H1 (cell line): ENCODE data around the gene CCNG2. TPM values are rescaled to one million over a fixed set of nuclear protein-coding genes. Genes with fewer than 3 reads are reported as not detected.

Experiments
- CTCF ChIA-PET: fragments of 300-600 bp; sonication (Branson Sonifier 250); formaldehyde crosslinking; loops from one replicate; lab custom pipeline; 2021; ENCODE audit not compliant: partially characterized antibody; lab: Charles Lee
- POLR2A ChIA-PET: fragments of 300-600 bp; sonication (Branson Sonifier 250); formaldehyde crosslinking; loops from one replicate; lab custom pipeline; 2021; ENCODE audit warnings: inconsistent platforms; ENCODE audit not compliant: partially characterized antibody; lab: Charles Lee
- DNase-seq, 2 experiments: peaks; one replicate each; pipeline versions ENCODE4 v3.0.0 to v3.0.0-alpha.2; 2010 to 2022; ENCODE audit warnings: low spot score in 2 of 2, low read depth in 1 of 2, mixed read lengths in 1 of 2
- FAIRE-seq: peaks from 2 replicates; lab custom pipeline; 2011; peaks lifted over from hg19 to GRCh38; lab: Jason Lieb, UNC
- H2AFZ ChIP-seq: 2 replicates; pipeline ENCODE4 v1.8.1; 2012; ENCODE audit warnings: low read length, inconsistent platforms
- H2AK5ac ChIP-seq: 2 replicates; pipeline ENCODE4 v1.6.1; 2013; ENCODE audit warnings: low read depth, low read length
- H2BK120ac ChIP-seq: replicated peaks from 2 replicates; pipeline ENCODE3; 2013; ENCODE audit warnings: low read depth, low read length, inconsistent platforms
- H2BK12ac ChIP-seq: 2 replicates; pipeline ENCODE4 v1.6.1; 2013; ENCODE audit warnings: low read depth, low read length
- H2BK15ac ChIP-seq: 2 replicates; pipeline ENCODE4 v1.6.1; 2013; ENCODE audit warnings: low read length
- H2BK20ac ChIP-seq: 2 replicates; pipeline ENCODE4 v1.6.1; 2013; ENCODE audit warnings: low read length
- H2BK5ac ChIP-seq: 2 replicates; pipeline ENCODE4 v1.6.1; 2013; ENCODE audit warnings: low read depth, low read length
- H3K14ac ChIP-seq: 2 replicates; pipeline ENCODE4 v1.6.1; 2013; ENCODE audit warnings: inconsistent platforms; ENCODE audit not compliant: insufficient read length
- H3K18ac ChIP-seq: 2 replicates; pipeline ENCODE4 v1.6.1; 2013; ENCODE audit warnings: low read length; ENCODE audit errors: extremely low read depth
- H3K23ac ChIP-seq: 2 replicates; pipeline ENCODE4 v1.6.1; 2013; ENCODE audit warnings: inconsistent platforms; ENCODE audit not compliant: insufficient read length
- H3K23me2 ChIP-seq: 2 replicates; pipeline ENCODE4 v1.6.1; 2013; ENCODE audit warnings: low read depth, low read length
- H3K27ac ChIP-seq: 2 replicates; pipeline ENCODE4 v1.6.1; 2011; ENCODE audit warnings: low read depth, low read length, inconsistent platforms
- H3K27me3 ChIP-seq, 4 experiments: replicated peaks in 1 of 4; 1 replicate in 1 of 4; 2 replicates in 3 of 4; pipeline versions ENCODE4 v1.6.1 to v1.8.1; 2011 to 2013; ENCODE audit warnings: low read length in 3 of 4, mild to moderate bottlenecking in 3 of 4, inconsistent platforms in 2 of 4, mixed read lengths in 2 of 4, moderate library complexity in 1 of 4; ENCODE audit not compliant: control insufficient read depth in 3 of 4, insufficient read depth in 3 of 4; ENCODE audit errors: extremely low read depth in 1 of 4
- H3K36me3 ChIP-seq, 4 experiments: 2 replicates each; pipeline versions ENCODE4 v1.6.1 to v1.8.1; 2011 to 2013; ENCODE audit warnings: mild to moderate bottlenecking in 4 of 4, low read length in 3 of 4, moderate library complexity in 2 of 4, control low read depth in 1 of 4, inconsistent platforms in 1 of 4; ENCODE audit not compliant: insufficient read depth in 4 of 4, control insufficient read depth in 2 of 4
- H3K4ac ChIP-seq: replicated peaks from 2 replicates; pipeline ENCODE3; 2013; ENCODE audit warnings: low read length, low read depth, mixed read lengths, inconsistent platforms; ENCODE audit not compliant: insufficient read length
- H3K4me1 ChIP-seq, 4 experiments: replicated peaks in 1 of 4; 1 replicate in 1 of 4; 2 replicates in 3 of 4; pipeline versions ENCODE4 v1.6.1 to v1.8.1; 2011 to 2013; ENCODE audit warnings: low read length in 3 of 4, inconsistent platforms in 2 of 4, mixed read lengths in 1 of 4; ENCODE audit not compliant: insufficient read depth in 4 of 4, control insufficient read depth in 3 of 4
- H3K4me2 ChIP-seq, 2 experiments: 2 replicates each; pipeline versions ENCODE4 v1.6.1 to v1.8.1; 2011 to 2013; ENCODE audit warnings: low read depth in 2 of 2, low read length in 2 of 2, control low read depth in 1 of 2, inconsistent platforms in 1 of 2, mild to moderate bottlenecking in 1 of 2; ENCODE audit not compliant: insufficient read depth in 1 of 2
- H3K4me3 ChIP-seq, 4 experiments: fragments of 200-600, 300-600 bp in 1 of 4; sonication (generic), shearing (Covaris generic), sonication (Bioruptor Twin) in 1 of 4; 2 replicates each; pipeline versions ENCODE4 v1.5.1 to v1.8.1; 2011 to 2016; ENCODE audit warnings: low read length in 4 of 4, low read depth in 3 of 4, control low read depth in 2 of 4, inconsistent platforms in 2 of 4, mild to moderate bottlenecking in 2 of 4, mixed read lengths in 1 of 4, moderate library complexity in 1 of 4; ENCODE audit not compliant: insufficient read depth in 2 of 4; ENCODE audit errors: extremely low read depth in 1 of 4
- H3K56ac ChIP-seq: replicated peaks from 2 replicates; pipeline ENCODE3; 2013; ENCODE audit warnings: low read depth, mild to moderate bottlenecking, mixed read lengths, low read length, inconsistent platforms; ENCODE audit not compliant: insufficient read length
- H3K79me1 ChIP-seq: 2 replicates; pipeline ENCODE4 v1.6.1; 2013; ENCODE audit warnings: low read depth, low read length, control low read depth
- H3K79me2 ChIP-seq, 2 experiments: 2 replicates each; pipeline versions ENCODE4 v1.6.1 to v1.8.1; 2012 to 2013; ENCODE audit warnings: low read length in 2 of 2, mild to moderate bottlenecking in 2 of 2, inconsistent platforms in 1 of 2; ENCODE audit not compliant: insufficient read depth in 2 of 2, control insufficient read depth in 1 of 2
- H3K9ac ChIP-seq, 4 experiments: replicated peaks in 1 of 4; 1 replicate in 1 of 4; 2 replicates in 3 of 4; pipeline versions ENCODE4 v1.6.1 to v1.8.1; 2011 to 2013; ENCODE audit warnings: low read depth in 3 of 4, low read length in 3 of 4, control low read depth in 2 of 4, mild to moderate bottlenecking in 2 of 4, moderate library complexity in 2 of 4, inconsistent platforms in 1 of 4; ENCODE audit errors: extremely low read depth in 1 of 4
- H3K9me3 ChIP-seq, 2 experiments: 2 replicates each; pipeline versions ENCODE4 v1.6.1 to v1.8.1; 2012 to 2013; ENCODE audit warnings: mild to moderate bottlenecking in 2 of 2, moderate library complexity in 2 of 2, control low read depth in 1 of 2, inconsistent platforms in 1 of 2, low read depth in 1 of 2, low read length in 1 of 2, mixed read lengths in 1 of 2; ENCODE audit not compliant: insufficient read depth in 2 of 2
- H4K20me1 ChIP-seq, 2 experiments: replicated peaks in 1 of 2; 2 replicates each; pipeline versions ENCODE3 to v1.8.1; 2011 to 2013; ENCODE audit warnings: inconsistent platforms in 2 of 2, low read length in 2 of 2, mild to moderate bottlenecking in 1 of 2; ENCODE audit not compliant: insufficient read depth in 2 of 2, control insufficient read depth in 1 of 2
- H4K5ac ChIP-seq: 2 replicates; pipeline ENCODE4 v1.6.1; 2013; ENCODE audit warnings: low read length, low read depth, mixed read lengths, inconsistent platforms; ENCODE audit not compliant: insufficient read length
- H4K8ac ChIP-seq: 2 replicates; pipeline ENCODE4 v1.8.0; 2013; ENCODE audit warnings: mild to moderate bottlenecking, moderate library complexity, low read length, inconsistent platforms; ENCODE audit not compliant: insufficient read depth; ENCODE audit errors: extremely low read depth
- H4K91ac ChIP-seq: replicated peaks from 2 replicates; pipeline ENCODE3; 2013; ENCODE audit warnings: low read length, mixed read lengths, inconsistent platforms; ENCODE audit not compliant: insufficient read length
- CBX8 ChIP-seq: fragments of 300-800, 300-1000 bp; sonication (generic); IDR thresholded peaks from 2 replicates; pipeline ENCODE4 v1.7.1; 2016; ENCODE audit warnings: low read depth, low read length, borderline replicate concordance
- CEBPB ChIP-seq: IDR thresholded peaks from 2 replicates; pipeline ENCODE4 v1.6.1; 2012; ENCODE audit warnings: low read depth, low read length
- EZH2 ChIP-seq: fragments of 200-600 bp; sonication (generic); IDR thresholded peaks from 2 replicates; pipeline ENCODE4 v1.7.1; 2012; ENCODE audit warnings: low read depth, mild to moderate bottlenecking, moderate library complexity, low read length, inconsistent platforms; ENCODE audit not compliant: severe bottlenecking
- FOSL1 ChIP-seq: IDR thresholded peaks from 2 replicates; pipeline ENCODE4 v1.6.1; 2011; ENCODE audit warnings: mild to moderate bottlenecking, low read depth, low read length, moderate library complexity; ENCODE audit not compliant: insufficient read depth
- GABPA ChIP-seq: IDR thresholded peaks from 2 replicates; pipeline ENCODE4 v1.6.1; 2011; ENCODE audit warnings: mild to moderate bottlenecking, low read length, moderate library complexity, borderline replicate concordance; ENCODE audit not compliant: insufficient read depth
- HDAC6 ChIP-seq: IDR thresholded peaks from one replicate; pipeline ENCODE4 v1.7.1; 2012; ENCODE audit warnings: low read depth, mild to moderate bottlenecking, inconsistent platforms, low read length, moderate library complexity
- KDM5A ChIP-seq: fragments of 200-600 bp; IDR thresholded peaks from 2 replicates; pipeline ENCODE4 v1.7.1; 2012; ENCODE audit warnings: mild to moderate bottlenecking, low read length, inconsistent platforms, mixed read lengths
- NRF1 ChIP-seq: IDR thresholded peaks from 2 replicates; pipeline ENCODE4 v1.6.1; 2011; ENCODE audit warnings: mild to moderate bottlenecking, low read depth, low read length, improper control_type of control experiment
- POLR2A ChIP-seq, 2 experiments: IDR thresholded peaks; 1 replicate in 1 of 2; 2 replicates in 1 of 2; pipeline ENCODE4 v1.6.1; 2011; ENCODE audit warnings: low read depth in 2 of 2, low read length in 2 of 2, mild to moderate bottlenecking in 2 of 2; ENCODE audit errors: control extremely low read depth in 1 of 2
- SAP30 ChIP-seq: fragments of 300-600 bp; sonication (generic); IDR thresholded peaks from 2 replicates; pipeline ENCODE4 v1.7.1; 2012; ENCODE audit warnings: low read length, moderate library complexity, mild to moderate bottlenecking, inconsistent platforms; ENCODE audit not compliant: insufficient read depth, insufficient replicate concordance
- SP1 ChIP-seq: IDR thresholded peaks from 2 replicates; pipeline ENCODE4 v1.6.1; 2011; ENCODE audit warnings: low read depth, low read length
- SRF ChIP-seq: IDR thresholded peaks from 2 replicates; pipeline ENCODE4 v1.6.1; 2011; ENCODE audit warnings: mild to moderate bottlenecking, low read depth, low read length, moderate library complexity
- TAF1 ChIP-seq: IDR thresholded peaks from 2 replicates; pipeline ENCODE4 v1.6.1; 2011; ENCODE audit warnings: mild to moderate bottlenecking, low read depth, low read length
- WGBS, 2 experiments: shearing (Covaris generic) in 1 of 2; methylation state at CpG; one replicate each; pipeline versions ENCODE4 v1.1.6 to v1.1.7; 2013 to 2015; ENCODE audit warnings: low lambda C conversion rate in 2 of 2, mixed read lengths in 2 of 2, inconsistent platforms in 1 of 2, low coverage in 1 of 2, missing lambda C conversion rate in 1 of 2; ENCODE audit not compliant: insufficient replicate concordance in 2 of 2, insufficient coverage in 1 of 2, insufficient read length in 1 of 2; ENCODE audit errors: extremely low coverage in 1 of 2, missing lambda C conversion rate in 1 of 2; 5-methylcytosine and 5-hydroxymethylcytosine counted together
- polyA plus RNA-seq, 7 experiments: library from polyadenylated mRNA; depleted of rRNA in 3 of 7; stranded (reverse) in 5 of 7; unstranded in 2 of 7; fragments of >200 nt in 5 of 7; fragments of 200-250 nt in 2 of 7; gene quantifications; 1 replicate in 5 of 7; 2 replicates in 1 of 7; 4 replicates in 1 of 7; pipeline versions ENCODE4 v1.2.1 to v1.2.3, GENCODE V29; 2011 to 2013; ENCODE audit warnings: missing spikeins in 2 of 7, mixed read lengths in 2 of 7
- total RNA-seq: library from RNA; stranded (reverse); fragmentation: NEBNext Ultra II Directional; extraction: Animal tissue kit (Norgen Biotek cat#: 25700); gene quantifications from 2 replicates; pipeline ENCODE4 v1.2.1, GENCODE V29; 2021
- TF ChIP-seq, protein P1 (sequence below): IDR thresholded peaks from 2 replicates; pipeline ENCODE4 v1.6.1; 2012; ENCODE audit warnings: inconsistent platforms
- TF ChIP-seq, protein P2 (sequence below): IDR thresholded peaks from 2 replicates; pipeline ENCODE4 v1.6.1; 2011; ENCODE audit warnings: low read depth, mild to moderate bottlenecking, low read length; ENCODE audit not compliant: insufficient read depth

The CCNG2 gene
- total and polyA plus RNA-seq, 2 of the 8 experiments (the other 6 are each of a cell fraction or from before 2014, with no cell fraction given): 3.5 to 13.9 TPM

DNA sequence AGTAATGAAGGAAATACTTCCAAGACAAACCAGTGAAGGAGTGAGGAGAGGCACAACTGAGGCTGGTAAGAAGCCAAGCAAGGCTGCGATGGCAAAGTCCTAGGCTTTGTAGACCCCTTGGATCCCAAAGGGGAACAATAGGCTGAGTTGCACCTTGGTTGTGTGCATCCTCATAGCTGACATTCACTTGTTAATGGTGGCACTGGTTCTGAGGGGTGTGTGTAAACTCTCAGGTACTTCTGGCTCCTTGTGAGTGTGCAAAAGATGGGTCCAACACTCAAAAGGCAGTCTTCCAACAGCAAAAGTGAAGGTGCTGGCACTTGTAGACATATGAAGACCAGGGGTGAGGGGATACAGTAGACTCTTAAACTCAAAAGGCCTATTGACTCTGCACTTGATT, 60.5 kb downstream of the CCNG2 start:
- no peak for DNase-seq
- Histone ChIP-seq H2BK5ac (no peak overlapping the region), H3K79me2 (no peaks in the 10 kb centered on the region), H2BK120ac (no peak overlapping the region), H4K91ac (no peak overlapping the region), H2BK12ac (no peak overlapping the region), H4K5ac (no peak overlapping the region), H3K36me3 (no peaks in the 10 kb centered on the region), H3K4ac (no peak overlapping the region), H3K56ac (no peak overlapping the region), H3K4me2 (no peak overlapping the region), H3K14ac (no peak overlapping the region), H3K27ac (no peak overlapping the region), H3K4me1 (no peaks in the 10 kb centered on the region), H3K23me2 (no peaks in the 10 kb centered on the region), H4K20me1 (peaks cover 0 to 1% of the 10 kb centered on the region in 2 experiments), H2AK5ac (no peak overlapping the region), H3K18ac (no peak overlapping the region), H2BK15ac (no peak overlapping the region), H4K8ac (no peak overlapping the region), H3K23ac (no peak overlapping the region), H3K27me3 (no peaks in the 10 kb centered on the region; a peak in 2 of 7 replicates), H2BK20ac (no peak overlapping the region), H3K9me3 (no peaks in the 10 kb centered on the region), H3K9ac (no peak overlapping the region), H2AFZ (no peak overlapping the region), H3K4me3 (no peak overlapping the region), H3K79me1 (no peaks in the 10 kb centered on the region)
- 93% methylated on average over 1 of the region's 1 CpG; no CpG with 5 or more reads in 1 of the 2 experiments for WGBS, 2 experiments
- ChIA-PET POLR2A (no interaction called here), CTCF (interaction anchor here (1.0 kb wide), 1 partner anchor 14 kb away, joined by 3 read pairs; no protein-coding TSS in a partner anchor)
- no peak for FAIRE-seq
- TF ChIP-seq CBX8: no peak
- no peak for TF ChIP-seq HDAC6
- TF ChIP-seq, protein P1, sequence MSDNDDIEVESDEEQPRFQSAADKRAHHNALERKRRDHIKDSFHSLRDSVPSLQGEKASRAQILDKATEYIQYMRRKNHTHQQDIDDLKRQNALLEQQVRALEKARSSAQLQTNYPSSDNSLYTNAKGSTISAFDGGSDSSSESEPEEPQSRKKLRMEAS: no peak
- no peak for TF ChIP-seq FOSL1
- no peak for TF ChIP-seq POLR2A (IDR thresholded peaks at IDR 0.05; ENCODE audit: control extremely low read depth in 1 of 2, low read depth in 2 of 2, low read length in 2 of 2)
- no peak for TF ChIP-seq SRF
- TF ChIP-seq EZH2: no peak
- no peak for TF ChIP-seq NRF1
- no peak for TF ChIP-seq GABPA
- no peak for TF ChIP-seq KDM5A
- TF ChIP-seq CEBPB: no peak
- no peak for TF ChIP-seq SP1
- TF ChIP-seq TAF1: no peak
- TF ChIP-seq SAP30: no peak
- TF ChIP-seq, protein P2, sequence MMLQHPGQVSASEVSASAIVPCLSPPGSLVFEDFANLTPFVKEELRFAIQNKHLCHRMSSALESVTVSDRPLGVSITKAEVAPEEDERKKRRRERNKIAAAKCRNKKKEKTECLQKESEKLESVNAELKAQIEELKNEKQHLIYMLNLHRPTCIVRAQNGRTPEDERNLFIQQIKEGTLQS: no peak
